GM21723 (cell line): ENCODE results near the gene IPO9.
"Not testable (repeated sequence)": the region's sequence is repeated elsewhere in the genome, so short reads cannot be mapped to it uniquely, and the experiment has no call there.

Experiments
- ATAC-seq: cut with Tn5 transposase; IDR thresholded peaks from one replicate; pipeline ENCODE4 v1.9.1; 2021; ENCODE audit warnings: mild to moderate bottlenecking, moderate library complexity; ENCODE audit not compliant: unreplicated experiment

IPO9 gene

DNA sequence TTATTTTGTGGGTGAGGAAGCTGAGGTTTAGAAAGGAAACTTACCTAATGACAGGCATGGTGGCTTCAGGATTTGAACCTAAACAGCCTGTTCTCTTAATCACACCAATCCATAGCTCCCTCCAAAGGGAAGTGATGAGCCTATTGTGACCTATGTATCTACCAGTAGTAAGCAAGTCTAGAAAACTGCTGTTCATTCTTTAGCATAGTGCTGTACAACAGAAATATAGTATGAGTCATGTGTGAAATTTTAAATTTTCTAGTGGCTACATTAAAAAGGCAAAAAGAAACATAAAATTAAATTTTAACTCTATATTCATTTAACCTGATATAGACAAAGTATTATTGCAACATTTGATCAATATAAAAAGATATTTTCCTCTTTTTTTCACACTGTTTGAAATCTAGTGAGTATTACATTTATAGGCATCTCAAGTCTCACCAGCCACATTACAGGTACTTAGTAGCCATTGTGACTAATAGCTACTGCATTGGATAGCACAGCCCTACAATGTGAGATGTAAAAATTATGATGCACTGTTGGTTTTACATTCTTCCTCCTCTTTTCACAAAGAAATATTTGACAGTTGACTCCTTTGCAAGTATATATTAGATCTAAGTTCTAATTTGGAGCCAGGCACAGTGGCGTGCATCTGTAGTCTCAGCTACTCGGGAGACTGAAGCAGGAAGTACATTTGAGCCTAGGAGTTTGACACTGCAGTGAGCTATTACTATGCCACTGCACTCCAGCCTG is 16.6 kb downstream of the IPO9 start:
- no peak for ATAC-seq

DNA sequence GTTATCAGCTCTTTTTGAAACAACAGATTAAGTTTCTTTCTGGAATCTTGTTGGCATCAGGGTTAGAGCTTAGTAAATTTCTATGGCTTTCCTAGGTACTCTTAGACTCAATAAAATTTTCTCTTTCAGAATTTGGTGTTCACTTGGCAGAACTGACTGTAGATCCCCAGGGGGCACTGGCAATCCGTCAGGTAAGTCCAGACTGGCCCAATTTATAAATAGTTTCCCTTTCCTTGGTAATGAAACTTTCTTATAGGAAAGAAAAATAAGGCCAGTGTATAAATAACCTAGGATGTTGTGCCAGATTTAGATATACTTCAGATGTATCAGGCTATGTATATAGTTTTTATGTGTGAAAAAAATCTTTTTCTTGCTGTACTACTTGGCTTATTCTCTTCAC is 18.2 kb downstream of the IPO9 start:
- ATAC-seq: no peak

DNA sequence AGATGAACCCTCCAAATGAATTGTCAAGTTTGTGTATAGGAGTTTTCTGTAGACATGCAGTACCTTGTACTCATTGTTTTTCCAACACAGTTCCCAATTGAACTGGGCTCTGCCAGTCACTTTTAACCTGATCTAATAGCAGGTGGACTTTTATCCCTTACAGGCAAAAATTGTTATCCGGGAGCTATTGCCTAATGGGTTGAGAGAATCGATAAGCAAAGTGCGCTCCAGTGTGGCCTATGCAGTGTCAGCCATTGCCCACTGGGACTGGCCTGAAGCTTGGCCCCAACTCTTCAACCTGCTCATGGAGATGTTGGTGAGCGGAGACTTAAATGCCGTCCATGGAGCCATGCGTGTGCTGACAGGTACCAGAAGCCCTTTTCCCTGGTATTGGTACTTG is 19.3 kb downstream of the IPO9 start:
- no peak for ATAC-seq

DNA sequence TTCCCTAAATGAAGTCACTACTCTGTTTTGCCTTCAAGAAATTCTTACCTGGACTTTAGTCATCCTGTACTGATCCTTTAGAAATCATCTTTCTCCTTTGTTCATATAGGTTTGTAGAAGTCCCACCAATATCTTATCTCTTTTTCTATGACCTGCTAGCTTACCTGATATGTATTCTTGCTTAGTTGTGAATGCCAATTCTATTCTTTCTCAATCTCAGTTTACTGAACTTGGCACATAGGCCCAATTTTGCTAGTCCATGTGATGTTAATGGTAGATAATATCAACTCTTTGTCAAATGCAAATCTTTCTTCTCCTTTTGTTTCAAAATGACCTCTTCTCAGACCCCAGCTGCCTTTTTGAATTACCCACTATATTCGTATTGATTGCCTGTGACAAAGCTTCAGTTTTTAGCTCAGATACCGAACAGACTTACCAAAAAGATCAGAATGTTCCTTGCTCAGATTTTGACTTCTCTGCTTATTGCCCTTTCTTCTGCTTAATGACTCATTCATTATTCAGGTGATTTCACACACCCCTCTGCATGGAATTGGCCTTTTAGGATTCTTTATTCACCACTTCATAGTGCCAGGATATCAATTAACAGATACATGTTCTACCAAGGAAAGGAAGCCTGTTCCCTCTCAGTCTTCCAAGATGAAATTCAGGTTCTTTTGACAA is 20.6 kb downstream of the IPO9 start:
- ATAC-seq: no peak

DNA sequence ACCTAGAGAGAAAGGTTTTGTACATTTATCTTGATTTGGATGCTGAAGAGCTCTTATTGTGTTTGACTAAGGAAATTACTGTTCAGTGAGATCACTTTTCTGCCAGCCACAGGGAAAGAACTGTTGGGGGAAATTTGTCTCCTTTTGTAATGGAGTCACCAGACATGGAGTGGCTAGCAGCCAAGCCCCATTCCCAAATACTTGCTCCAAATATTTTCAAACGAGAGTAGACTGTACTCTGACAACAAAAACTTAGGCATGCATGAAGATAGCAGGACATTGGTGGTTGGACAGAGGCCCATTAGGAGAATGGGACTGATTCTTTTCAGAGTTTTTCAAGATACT is 21.1 kb downstream of the IPO9 start:
- no peak for ATAC-seq

DNA sequence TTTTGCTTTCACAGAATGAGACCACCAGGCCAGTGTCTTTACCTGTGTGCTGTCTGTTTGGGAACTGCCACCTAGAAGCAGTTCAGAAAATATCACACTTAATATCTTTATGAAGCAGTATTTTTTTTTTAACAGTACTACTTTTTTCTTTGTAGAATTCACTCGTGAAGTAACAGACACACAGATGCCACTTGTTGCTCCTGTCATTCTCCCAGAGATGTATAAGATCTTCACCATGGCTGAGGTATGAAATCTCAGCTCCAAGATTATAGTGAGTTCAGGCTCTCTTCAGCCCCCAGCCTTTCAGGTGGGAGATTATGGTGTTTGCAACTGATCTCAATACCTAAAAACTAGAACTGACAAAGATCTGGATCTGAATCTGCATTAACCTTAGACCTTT is 23.0 kb downstream of the IPO9 start:
- ATAC-seq: no peak

DNA sequence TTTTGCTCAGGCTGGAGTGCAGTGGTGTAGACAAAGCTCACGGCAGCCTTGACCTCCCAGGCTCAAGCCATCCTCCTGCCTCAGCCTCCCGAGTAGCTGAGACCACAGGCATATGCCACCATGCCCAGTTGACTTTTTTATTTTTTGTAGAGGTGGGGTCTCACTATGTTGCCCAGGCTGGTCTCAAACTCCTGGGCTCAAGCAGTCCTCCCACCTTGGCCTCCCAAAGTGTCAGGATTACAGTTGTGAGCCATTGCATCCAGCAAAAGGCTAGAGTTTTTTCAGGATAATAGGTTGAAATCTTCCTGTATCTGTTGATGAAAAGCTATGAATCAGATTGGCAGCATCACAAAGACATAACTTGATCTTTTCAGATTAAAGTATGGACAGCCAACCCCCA is 27.8 kb downstream of the IPO9 start:
- not testable (repeated sequence) for ATAC-seq

DNA sequence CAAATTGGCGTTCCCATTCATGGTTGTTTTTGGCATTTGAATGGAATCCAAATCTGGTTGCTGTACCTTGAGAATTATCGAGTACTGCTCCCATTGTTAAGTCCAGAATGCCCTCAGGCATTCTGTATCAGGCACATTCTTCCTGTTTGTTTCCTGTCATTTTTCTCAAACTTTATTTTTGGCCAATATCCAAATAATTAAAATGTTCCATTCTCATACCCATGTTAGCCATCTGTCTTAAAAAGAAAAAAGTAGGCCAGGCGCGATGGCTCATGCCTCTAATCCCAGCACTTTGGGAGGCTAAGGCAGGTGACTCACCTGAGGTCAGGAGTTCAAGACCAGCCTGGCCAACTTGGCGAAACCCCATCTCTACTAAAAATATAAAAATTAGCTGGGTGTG is 30.5 kb downstream of the IPO9 start:
- no peak for ATAC-seq

DNA sequence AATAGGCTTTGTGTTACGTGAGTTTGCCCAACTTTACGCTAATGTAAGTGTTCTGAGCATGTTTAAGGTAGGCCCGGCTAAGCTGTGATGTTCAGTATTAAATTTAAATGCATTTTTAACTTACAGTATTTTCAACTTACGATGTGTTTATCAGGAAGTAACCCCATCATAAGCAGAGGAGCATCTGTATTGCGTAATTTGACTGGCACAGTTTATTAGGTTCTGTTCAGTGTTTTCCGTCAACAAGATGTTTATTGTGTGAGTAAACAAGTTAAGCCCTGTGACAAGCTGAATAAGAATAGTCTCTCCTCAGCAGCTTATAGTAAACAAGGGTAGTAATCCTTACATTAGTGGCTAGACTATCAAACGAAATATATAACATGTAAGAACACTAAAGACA is 32.5 kb downstream of the IPO9 start:
- ATAC-seq: no peak

DNA sequence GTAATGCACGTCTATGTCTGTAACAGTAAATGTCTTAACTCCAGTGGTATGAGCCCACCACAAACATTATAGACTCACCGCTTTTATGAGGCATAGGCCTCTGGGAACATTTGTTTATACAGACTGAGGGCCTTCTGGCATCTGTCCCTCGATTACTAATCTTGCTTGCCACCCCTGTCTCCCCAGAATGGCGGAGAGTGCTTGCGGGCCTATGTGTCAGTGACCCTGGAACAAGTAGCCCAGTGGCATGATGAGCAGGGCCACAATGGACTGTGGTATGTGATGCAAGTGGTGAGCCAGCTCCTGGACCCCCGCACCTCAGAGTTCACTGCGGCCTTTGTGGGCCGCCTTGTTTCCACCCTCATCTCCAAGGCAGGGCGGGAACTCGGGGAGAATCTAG is 41.4 kb downstream of the IPO9 start:
- ATAC-seq: no peak

DNA sequence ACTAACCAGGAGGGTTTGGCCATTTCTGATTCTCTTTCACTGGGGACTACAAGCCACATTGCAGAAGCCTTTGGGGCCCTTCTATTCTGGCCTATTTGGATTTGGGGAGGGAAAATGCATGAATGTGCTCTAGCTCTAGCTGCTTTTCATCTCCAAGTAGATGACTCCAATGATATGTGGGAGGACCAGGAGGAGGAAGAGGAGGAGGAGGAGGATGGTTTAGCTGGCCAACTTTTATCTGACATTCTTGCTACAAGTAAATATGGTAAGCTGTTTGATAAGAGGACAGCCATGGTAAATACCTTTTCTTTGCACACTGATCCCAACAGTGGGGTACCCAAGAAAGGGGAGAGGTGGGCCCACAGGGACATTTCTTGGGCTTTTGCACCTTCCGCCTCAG is 45.7 kb downstream of the IPO9 start:
- ATAC-seq: no peak

DNA sequence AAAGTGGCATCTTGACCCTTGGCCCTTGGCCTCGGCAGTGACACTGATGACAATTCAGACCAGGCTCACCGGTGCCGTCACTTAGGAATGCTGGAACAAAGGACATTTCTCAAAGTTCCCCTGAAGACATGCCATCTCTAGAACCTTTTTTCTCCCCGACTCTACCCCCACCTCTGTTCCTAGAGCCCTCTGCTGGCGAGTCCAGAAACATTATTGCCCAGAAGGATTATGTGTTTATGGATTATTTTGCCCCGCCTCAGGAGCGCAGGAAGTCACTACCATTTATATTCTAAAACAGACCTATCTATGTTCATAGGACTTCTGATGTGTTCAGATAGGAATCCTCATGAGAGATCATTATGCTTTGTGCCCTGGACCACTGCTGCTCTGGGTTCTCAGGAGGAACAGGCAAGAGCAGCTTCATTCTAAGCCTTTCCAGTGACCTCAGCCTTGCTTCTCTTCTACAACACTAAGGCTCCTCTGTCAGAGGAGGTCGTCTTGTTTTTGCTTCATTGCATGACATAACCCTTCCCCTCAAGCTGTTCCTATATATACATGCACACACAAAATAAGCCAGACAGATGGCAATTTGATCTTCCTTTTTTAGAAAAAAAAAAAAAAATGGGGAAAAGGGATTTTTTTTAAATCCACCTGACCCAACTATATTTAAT is 47.3 kb downstream of the IPO9 start:
- ATAC-seq: no peak

DNA sequence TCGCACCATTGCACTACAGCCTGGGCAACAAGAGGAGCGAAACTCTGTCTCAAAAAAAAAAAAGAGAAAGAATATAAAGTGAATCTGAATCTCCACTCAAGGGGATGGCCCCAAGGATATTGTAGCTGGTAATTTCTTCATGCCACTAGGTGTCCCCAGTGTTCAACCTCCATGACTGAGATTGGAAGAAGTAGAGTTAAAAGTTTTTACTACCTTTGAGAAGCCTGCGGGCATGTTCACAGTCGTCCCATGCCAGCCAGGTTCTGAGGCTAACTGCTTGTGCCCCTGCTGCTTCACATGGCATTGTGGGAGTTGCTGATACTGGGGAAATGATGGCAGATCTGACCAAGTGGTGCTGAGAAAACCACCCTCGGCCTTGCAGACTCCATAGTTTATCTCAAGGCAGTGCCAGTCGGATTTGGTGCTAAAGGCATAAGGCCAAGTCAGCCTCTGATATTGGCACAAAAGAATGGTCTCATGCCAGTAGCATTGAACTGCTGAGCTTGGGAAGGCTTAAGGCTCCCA is 49.0 kb downstream of the IPO9 start:
- no peak for ATAC-seq

DNA sequence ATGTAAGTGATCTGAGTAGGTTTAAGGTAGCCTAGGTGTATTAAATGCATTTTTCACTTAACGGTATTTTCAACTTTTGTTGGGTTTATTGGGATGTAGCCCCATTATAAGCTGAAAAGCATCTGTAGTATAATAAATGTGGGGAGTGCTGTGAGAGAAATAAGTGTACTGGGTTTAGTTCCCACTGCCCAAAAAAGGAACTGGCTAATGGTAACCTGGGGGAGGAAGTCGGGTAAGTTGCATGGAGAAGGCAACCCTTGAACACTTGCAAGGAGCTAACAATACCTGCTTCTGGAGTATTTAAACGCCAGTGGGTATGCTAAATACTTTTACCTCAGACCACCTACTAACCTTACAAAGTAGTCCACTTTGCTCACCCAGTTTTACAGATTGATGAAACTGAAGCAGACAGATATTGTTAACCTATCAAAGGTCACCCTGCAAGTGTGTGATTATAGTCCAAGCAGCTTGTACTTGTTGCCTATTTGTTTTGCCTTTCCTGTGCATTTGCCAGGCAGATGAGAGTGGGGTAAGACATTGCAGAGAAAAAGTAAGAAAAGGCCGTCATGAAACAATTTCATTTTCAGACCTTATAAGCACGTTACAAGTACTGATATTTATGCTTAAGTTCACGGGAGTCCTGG is 52.1 kb downstream of the IPO9 start:
- no peak for ATAC-seq

DNA sequence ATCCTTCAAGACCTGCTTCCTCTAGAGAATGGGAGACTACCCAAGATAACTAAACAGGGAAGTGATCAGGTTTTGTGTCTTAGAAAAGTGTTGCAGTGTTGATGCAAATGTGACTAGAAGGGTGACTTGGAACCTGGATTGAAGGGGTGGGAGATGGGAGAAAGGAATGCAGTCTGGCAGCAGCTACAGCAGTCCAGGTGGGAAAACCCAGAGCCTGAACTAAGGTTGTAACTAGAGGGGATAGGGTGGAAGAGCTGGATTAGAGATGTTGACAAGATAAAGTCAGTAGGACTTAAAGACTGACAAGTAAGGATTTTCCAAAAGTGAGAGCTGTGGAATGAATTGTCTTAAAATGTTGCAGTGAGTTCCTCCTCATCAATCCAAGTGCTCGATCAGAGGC is 52.7 kb downstream of the IPO9 start:
- ATAC-seq: no peak

DNA sequence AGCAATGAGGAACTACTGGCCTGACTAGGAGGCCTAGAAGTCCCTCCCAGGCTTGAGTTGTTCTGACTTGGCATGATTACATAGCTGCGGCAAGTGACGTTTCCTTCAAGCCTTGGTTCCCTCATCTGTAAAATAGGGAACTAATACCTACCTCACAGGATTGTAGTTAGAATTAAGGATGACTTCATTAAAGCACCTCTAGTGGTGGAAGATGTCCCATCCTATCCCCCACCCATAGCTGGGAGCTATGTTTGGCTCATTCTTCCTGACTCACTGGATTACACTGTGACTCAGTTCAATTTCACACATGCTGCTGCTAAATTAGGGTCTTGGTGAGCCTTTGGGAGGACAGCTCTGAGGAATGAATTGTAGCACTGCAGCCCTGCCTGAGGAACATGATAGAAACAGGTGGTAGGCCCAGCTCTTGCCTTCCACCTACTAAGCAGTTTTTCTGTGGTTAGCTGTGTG is 53.7 kb downstream of the IPO9 start:
- ATAC-seq: peak; percentile 62

DNA sequence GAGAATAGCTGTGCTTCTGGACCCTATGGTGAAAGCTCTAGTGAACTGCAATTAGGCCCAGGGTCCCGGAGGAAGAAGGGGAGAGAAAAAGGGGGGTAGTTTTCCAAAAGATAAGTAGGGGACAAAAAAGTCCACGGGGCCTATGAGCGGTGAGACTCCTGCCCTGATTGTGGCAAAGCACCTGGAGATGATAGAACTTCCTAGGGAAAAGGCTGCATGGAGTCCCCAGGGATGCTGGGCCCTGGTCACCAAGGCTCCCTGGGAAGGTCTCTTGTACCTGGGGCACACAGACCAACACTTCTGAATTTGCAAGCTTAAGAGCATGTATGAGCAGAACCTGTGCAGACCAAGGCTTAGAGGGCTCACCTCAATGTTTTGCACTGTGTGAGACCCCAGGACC is 54.3 kb downstream of the IPO9 start:
- no peak for ATAC-seq

DNA sequence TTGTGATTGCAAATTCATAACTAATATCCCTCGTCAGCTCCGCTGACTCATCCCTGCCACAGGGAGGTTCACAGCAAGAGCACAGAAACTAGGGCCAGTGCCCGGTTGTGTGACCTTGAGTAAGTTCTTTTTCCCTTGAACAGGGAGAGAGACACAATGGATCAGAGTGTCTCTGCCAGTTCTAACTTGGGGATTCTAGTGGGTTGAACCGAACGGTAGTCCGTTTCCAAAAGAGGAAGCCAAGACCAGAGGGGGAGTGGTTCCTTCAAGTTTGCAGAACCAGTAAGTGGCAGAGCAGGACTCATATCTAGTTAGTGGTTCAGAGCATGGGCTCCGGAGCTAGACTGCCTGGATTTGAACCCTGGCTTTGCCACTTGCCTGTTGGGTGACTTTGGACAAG is 54.8 kb downstream of the IPO9 start:
- no peak for ATAC-seq

DNA sequence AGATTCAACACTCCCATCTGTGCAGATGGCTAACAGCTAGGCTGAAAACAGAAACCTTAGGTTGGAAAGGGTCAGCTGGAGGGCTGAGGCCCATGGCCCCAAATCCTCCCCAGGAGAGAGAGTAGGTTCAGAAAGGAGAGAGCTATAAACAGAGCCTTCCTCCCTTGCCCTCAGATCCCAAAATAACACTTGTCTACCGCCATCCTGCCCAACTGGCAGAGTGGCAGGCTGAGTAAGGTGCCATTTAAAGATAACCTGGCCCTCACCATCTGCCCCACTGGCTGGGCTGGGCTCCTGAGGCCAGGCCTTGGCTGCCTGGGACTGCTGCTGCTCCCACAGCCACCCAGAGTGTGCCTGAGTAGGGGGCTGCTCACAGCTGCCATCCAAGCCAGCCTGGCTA is 55.5 kb downstream of the IPO9 start:
- no peak for ATAC-seq

DNA sequence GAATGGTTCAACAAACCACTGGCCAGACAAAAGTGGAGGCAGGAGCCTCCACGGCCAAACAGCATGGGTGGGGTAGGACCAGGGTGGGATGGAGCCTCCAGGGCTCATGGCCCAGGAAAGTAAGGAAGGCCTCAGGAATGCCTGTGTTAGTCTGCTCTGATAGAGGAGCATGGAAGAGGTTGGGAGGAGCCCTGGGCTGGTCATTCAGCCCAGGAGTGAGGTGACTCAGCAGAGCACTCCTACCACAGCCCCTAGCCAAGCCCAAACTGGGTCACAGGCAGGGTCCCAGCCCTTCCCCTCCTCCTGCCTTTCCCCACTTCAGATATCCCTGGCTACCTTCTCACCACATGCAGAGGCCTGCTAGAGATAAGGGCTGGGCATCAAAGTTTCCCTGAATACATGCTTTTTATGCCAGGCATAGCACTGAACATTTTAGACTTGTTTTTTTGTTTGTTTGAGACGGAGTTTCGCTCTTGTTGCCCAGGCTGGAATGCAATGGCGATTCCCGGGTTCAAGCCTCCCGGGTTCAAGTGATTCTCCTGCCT is 56.6 kb downstream of the IPO9 start:
- ATAC-seq: no peak
